HG02798 (cell line): ENCODE data around the gene NAP1L5.

Experiments used
- ATAC-seq: cut with Tn5 transposase; IDR thresholded peaks from one replicate; pipeline ENCODE4 v1.9.1; 2021; ENCODE audit warnings: mild to moderate bottlenecking; ENCODE audit not compliant: unreplicated experiment, poor library complexity

NAP1L5 gene

GRCh38 chr4:88724406-88724805 is 26.8 kb upstream of the NAP1L5 start:
- ATAC-seq, result no peak

- ATAC-seq, result no peak
These were observed 25.2 kb upstream of the NAP1L5 start for GRCh38 chr4:88722828-88723227.

- no peak for ATAC-seq
These were observed 24.7 kb upstream of the NAP1L5 start for GRCh38 chr4:88722276-88722780.

GRCh38 chr4:88720451-88721428 is 23.1 kb upstream of the NAP1L5 start:
- no peak for ATAC-seq

- ATAC-seq, result no peak
These were observed 21.8 kb upstream of the NAP1L5 start for GRCh38 chr4:88719381-88719780.

- no peak for ATAC-seq
These were observed 20.5 kb upstream of the NAP1L5 start for GRCh38 chr4:88718098-88718497.

- ATAC-seq, result no peak
These were observed 16.2 kb upstream of the NAP1L5 start for GRCh38 chr4:88713782-88714181.

GRCh38 chr4:88709989-88710388 is 12.4 kb upstream of the NAP1L5 start:
- ATAC-seq, result no peak

GRCh38 chr4:88706574-88706973 is 8.9 kb upstream of the NAP1L5 start:
- no peak for ATAC-seq

- no peak for ATAC-seq
These were observed 8.3 kb upstream of the NAP1L5 start for GRCh38 chr4:88705805-88706492.

GRCh38 chr4:88705223-88705622 is 7.6 kb upstream of the NAP1L5 start:
- ATAC-seq, result no peak

- no peak for ATAC-seq
These were observed 5.2 kb upstream of the NAP1L5 start for GRCh38 chr4:88702782-88703181.

- ATAC-seq, result no peak
These were observed 890 bp upstream of the NAP1L5 start for GRCh38 chr4:88698519-88698918.

- no peak for ATAC-seq
These were observed 488 bp downstream of the NAP1L5 start for GRCh38 chr4:88697141-88697540.

- ATAC-seq, result no peak
These were observed 999 bp downstream of the NAP1L5 start for GRCh38 chr4:88696630-88697029.

GRCh38 chr4:88693792-88694191 is 3.8 kb downstream of the NAP1L5 start:
- no peak for ATAC-seq

GRCh38 chr4:88690355-88690754 is 7.3 kb downstream of the NAP1L5 start:
- ATAC-seq, result no peak

GRCh38 chr4:88681209-88681608 is 16.4 kb downstream of the NAP1L5 start:
- ATAC-seq, result no peak

GRCh38 chr4:88675543-88675942 is 22.1 kb downstream of the NAP1L5 start:
- ATAC-seq, result no peak

- no peak for ATAC-seq
These were observed 22.6 kb downstream of the NAP1L5 start for GRCh38 chr4:88674979-88675378.

GRCh38 chr4:88674565-88674964 is 23.1 kb downstream of the NAP1L5 start:
- no peak for ATAC-seq
